ENCODE measurements around the gene ABCA10. TPM values are rescaled to one million over a fixed set of nuclear protein-coding genes. Genes with fewer than 3 reads are reported as not detected.

The ABCA10 gene
- total and polyA plus RNA-seq, 2 of the 8 experiments (the other 6 are each of a cell fraction or from before 2014, with no cell fraction given): not detected

DNA sequence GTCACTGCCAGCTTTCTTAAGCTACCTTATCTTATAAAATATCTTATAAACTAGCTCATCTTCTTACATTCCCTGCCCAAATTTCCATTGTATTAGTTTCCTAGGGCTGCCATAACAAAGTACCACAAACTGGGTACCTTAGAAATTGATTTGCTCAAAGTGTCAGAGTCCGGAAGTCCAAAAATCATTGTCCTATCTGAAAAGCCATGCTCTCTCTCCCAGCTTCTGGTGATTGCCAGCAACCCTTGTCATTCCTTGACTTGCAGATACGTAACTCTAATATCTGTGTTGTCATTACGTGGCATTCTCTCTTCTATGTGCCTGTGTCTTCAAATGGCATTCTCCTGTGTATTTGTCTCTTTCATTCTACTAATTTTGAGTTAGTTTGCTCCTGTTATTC lies 2.3 kb upstream of the ABCA10 start:
- Histone ChIP-seq H3K4ac (replicated peaks; ENCODE audit: insufficient read length, low read depth, low read length) (no peak overlapping the region), H3K27ac (ENCODE audit: low read depth, low read length) (no peak overlapping the region), H2BK12ac (ENCODE audit: low read depth, low read length) (no peak overlapping the region), H3K23ac (ENCODE audit: insufficient read length) (no peak overlapping the region), H3K36me3 (ENCODE audit: control insufficient read depth in 2 of 4, insufficient read depth in 4 of 4, low read length in 3 of 4) (no peaks in the 10 kb centered on the region), H3K18ac (ENCODE audit: extremely low read depth, low read length) (no peak overlapping the region), H4K91ac (replicated peaks; ENCODE audit: insufficient read length, low read length) (no peak overlapping the region), H2BK15ac (ENCODE audit: low read length) (no peak overlapping the region), H3K4me1 (replicated peaks in 1 of 4; ENCODE audit: control insufficient read depth in 3 of 4, insufficient read depth in 4 of 4, low read length in 3 of 4) (no peaks in the 10 kb centered on the region), H3K4me2 (ENCODE audit: insufficient read depth in 1 of 2, low read depth in 2 of 2, low read length in 2 of 2) (no peak overlapping the region), H4K20me1 (replicated peaks in 1 of 2; ENCODE audit: control insufficient read depth in 1 of 2, insufficient read depth in 2 of 2, low read length in 2 of 2) (no peaks in the 10 kb centered on the region), H3K4me3 (ENCODE audit: extremely low read depth in 1 of 4, insufficient read depth in 2 of 4, low read depth in 3 of 4, low read length in 4 of 4) (no peak overlapping the region), H3K79me1 (ENCODE audit: low read depth, low read length) (no peaks in the 10 kb centered on the region), H2AK5ac (ENCODE audit: low read depth, low read length) (no peak overlapping the region), H3K56ac (replicated peaks; ENCODE audit: insufficient read length, low read depth, low read length) (no peak overlapping the region), H3K9ac (replicated peaks in 1 of 4; ENCODE audit: extremely low read depth in 1 of 4, low read depth in 3 of 4, low read length in 3 of 4) (no peak overlapping the region), H2AFZ (ENCODE audit: low read length) (no peak overlapping the region), H2BK120ac (replicated peaks; ENCODE audit: low read depth, low read length) (no peak overlapping the region), H3K9me3 (ENCODE audit: insufficient read depth in 2 of 2, low read depth in 1 of 2, low read length in 1 of 2) (no peaks in the 10 kb centered on the region), H3K23me2 (ENCODE audit: low read depth, low read length) (no peaks in the 10 kb centered on the region), H4K8ac (ENCODE audit: extremely low read depth, insufficient read depth, low read length) (no peak overlapping the region), H3K27me3 (replicated peaks in 1 of 4; ENCODE audit: control insufficient read depth in 3 of 4, extremely low read depth in 1 of 4, insufficient read depth in 3 of 4, low read length in 3 of 4) (no peaks in the 10 kb centered on the region), H4K5ac (ENCODE audit: insufficient read length, low read depth, low read length) (no peak overlapping the region), H3K79me2 (ENCODE audit: control insufficient read depth in 1 of 2, insufficient read depth in 2 of 2, low read length in 2 of 2) (no peaks in the 10 kb centered on the region), H2BK5ac (ENCODE audit: low read depth, low read length) (no peak overlapping the region), H3K14ac (ENCODE audit: insufficient read length) (no peak overlapping the region), H2BK20ac (ENCODE audit: low read length) (no peak overlapping the region)
- 88% methylated on average over 3 of the region's 3 CpGs; no CpG with 5 or more reads in 1 of the 2 experiments for WGBS, 2 experiments (ENCODE audit: extremely low coverage in 1 of 2, insufficient coverage in 1 of 2, insufficient read length in 1 of 2, insufficient replicate concordance in 2 of 2, low coverage in 1 of 2, low lambda C conversion rate in 2 of 2, missing lambda C conversion rate in 1 of 2)
- DNase-seq (ENCODE audit: low read depth in 1 of 2, low spot score in 2 of 2): no peak
- no peak for FAIRE-seq
- TF ChIP-seq SIX5 (IDR thresholded peaks at IDR 0.05; ENCODE audit: low read depth, low read length): no peak
- TF ChIP-seq SUZ12 (IDR thresholded peaks at IDR 0.05; ENCODE audit: low read length): no peak
- no peak for TF ChIP-seq YY1 (IDR thresholded peaks at IDR 0.05; ENCODE audit: low read depth, low read length)
- POLR2A ChIA-PET (ENCODE audit: partially characterized antibody): no interaction called here
- CTCF ChIA-PET (ENCODE audit: partially characterized antibody): interaction anchor here (0.5 to 1.8 kb wide), 6 partner anchors 14 to 455 kb away, joined by 3 to 9 read pairs (median 3); no protein-coding TSS in a partner anchor
